ENCODE measurements around the gene ARMS2. TPM values are rescaled to one million over a fixed set of nuclear protein-coding genes. Genes with fewer than 3 reads are reported as not detected.

The ARMS2 gene
- total RNA-seq, 2 donors from 2014 or later = not detected

- no peaks in the 10 kb centered on the region for H3K9me3 ChIP-seq
- H3K4me1 ChIP-seq = peaks cover 0 to 44% of the 10 kb centered on the region in 2 donors
- no peak overlapping the region for H3K4me3 ChIP-seq
- H3K27ac ChIP-seq = peak overlapping the region; percentile 69 to 71
- no peak for TF ChIP-seq CTCF (IDR thresholded peaks at IDR 0.05)
- H3K36me3 ChIP-seq = no peaks in the 10 kb centered on the region
- H3K27me3 ChIP-seq = no peaks in the 10 kb centered on the region
- DNase-seq (ENCODE audit: low spot score) = no peak
These were observed 14.7 kb downstream of the ARMS2 start for GRCh38 chr10:122468926-122469781.

- H3K4me1 ChIP-seq = peaks cover 0 to 48% of the 10 kb centered on the region in 2 donors
- TF ChIP-seq CTCF (IDR thresholded peaks at IDR 0.05) = no peak
- no peaks in the 10 kb centered on the region for H3K36me3 ChIP-seq
- H3K4me3 ChIP-seq = no peak overlapping the region
- no peaks in the 10 kb centered on the region for H3K9me3 ChIP-seq
- DNase-seq (ENCODE audit: low spot score) = no peak
- no peaks in the 10 kb centered on the region for H3K27me3 ChIP-seq
- peak overlapping the region; percentile 69 to 71 for H3K27ac ChIP-seq
These were observed 15.4 kb downstream of the ARMS2 start for GRCh38 chr10:122469848-122470247.

GRCh38 chr10:122471531-122472177, 17.2 kb downstream of the ARMS2 start:
- Histone ChIP-seq H3K4me1 (peaks cover 0 to 64% of the 10 kb centered on the region in 2 donors), H3K27me3 (no peaks in the 10 kb centered on the region), H3K9me3 (no peaks in the 10 kb centered on the region), H3K27ac (no peak overlapping the region), H3K36me3 (no peaks in the 10 kb centered on the region), H3K4me3 (no peak overlapping the region)
- TF ChIP-seq CTCF (IDR thresholded peaks at IDR 0.05) = no peak
- DNase-seq (ENCODE audit: low spot score) = no peak

- Histone ChIP-seq H3K27ac (no peak overlapping the region), H3K27me3 (no peaks in the 10 kb centered on the region), H3K4me3 (no peak overlapping the region), H3K4me1 (peaks cover 0 to 60% of the 10 kb centered on the region in 2 donors), H3K9me3 (no peaks in the 10 kb centered on the region), H3K36me3 (no peaks in the 10 kb centered on the region)
- no peak for DNase-seq (ENCODE audit: low spot score)
- no peak for TF ChIP-seq CTCF (IDR thresholded peaks at IDR 0.05)
These were observed 18.7 kb downstream of the ARMS2 start for GRCh38 chr10:122473116-122473515.

- no peak for DNase-seq (ENCODE audit: low spot score)
- H3K9me3 ChIP-seq = no peaks in the 10 kb centered on the region
- H3K4me1 ChIP-seq = peaks cover 0 to 48% of the 10 kb centered on the region in 2 donors
- H3K4me3 ChIP-seq = peak overlapping the region in 1 of 2 donors; percentile 19
- H3K27me3 ChIP-seq = no peaks in the 10 kb centered on the region
- peak overlapping the region; percentile 57 to 60 for H3K27ac ChIP-seq
- TF ChIP-seq CTCF (IDR thresholded peaks at IDR 0.05) = no peak
- H3K36me3 ChIP-seq = no peaks in the 10 kb centered on the region
These were observed 19.8 kb downstream of the ARMS2 start for GRCh38 chr10:122474131-122474818.

All from right atrium auricular region (tissue), 2 donors.